Measurements from ENCODE around the gene CPB2. TPM values are rescaled to one million over a fixed set of nuclear protein-coding genes. Genes with fewer than 3 reads are reported as not detected.

The CPB2 gene
- total and polyA plus RNA-seq, 2 of the 8 experiments (the other 6 are each of a cell fraction or from before 2014, with no cell fraction given), result not detected

DNA sequence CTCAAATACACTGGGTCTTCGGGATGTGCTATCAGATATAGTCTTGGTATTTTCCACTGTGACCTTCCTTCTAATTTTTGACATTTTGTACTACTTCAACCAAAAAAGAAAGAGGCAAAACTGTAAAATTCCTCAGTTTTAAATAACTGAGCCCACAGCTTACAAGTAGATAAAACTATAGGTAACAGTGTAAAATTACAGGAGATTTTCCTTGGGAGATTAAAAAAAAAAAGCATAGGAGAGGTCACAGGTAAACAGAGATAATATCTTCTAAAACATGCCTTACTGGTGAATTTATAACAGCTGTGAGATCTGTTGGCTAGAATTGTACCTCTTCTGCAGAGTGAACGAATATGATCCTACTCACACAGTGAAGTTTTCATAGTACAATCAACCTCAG is 59.4 kb downstream of the CPB2 start:
- Histone ChIP-seq H3K23me2 (ENCODE audit: low read depth, low read length) (no peaks in the 10 kb centered on the region), H3K9me3 (ENCODE audit: insufficient read depth in 2 of 2, low read depth in 1 of 2, low read length in 1 of 2) (no peaks in the 10 kb centered on the region), H3K9ac (replicated peaks in 1 of 4; ENCODE audit: extremely low read depth in 1 of 4, low read depth in 3 of 4, low read length in 3 of 4) (no peak overlapping the region), H2BK20ac (ENCODE audit: low read length) (no peak overlapping the region), H3K36me3 (ENCODE audit: control insufficient read depth in 2 of 4, insufficient read depth in 4 of 4, low read length in 3 of 4) (peaks cover 0 to 11% (median 3%) of the 10 kb centered on the region in 4 experiments; a peak in 4 of 8 replicates), H3K4me3 (ENCODE audit: extremely low read depth in 1 of 4, insufficient read depth in 2 of 4, low read depth in 3 of 4, low read length in 4 of 4) (no peak overlapping the region), H4K8ac (ENCODE audit: extremely low read depth, insufficient read depth, low read length) (no peak overlapping the region), H4K5ac (ENCODE audit: insufficient read length, low read depth, low read length) (no peak overlapping the region), H3K27ac (ENCODE audit: low read depth, low read length) (no peak overlapping the region), H2BK12ac (ENCODE audit: low read depth, low read length) (no peak overlapping the region), H3K27me3 (replicated peaks in 1 of 4; ENCODE audit: control insufficient read depth in 3 of 4, extremely low read depth in 1 of 4, insufficient read depth in 3 of 4, low read length in 3 of 4) (no peaks in the 10 kb centered on the region), H3K56ac (replicated peaks; ENCODE audit: insufficient read length, low read depth, low read length) (no peak overlapping the region), H3K4ac (replicated peaks; ENCODE audit: insufficient read length, low read depth, low read length) (no peak overlapping the region), H2BK15ac (ENCODE audit: low read length) (no peak overlapping the region), H2AK5ac (ENCODE audit: low read depth, low read length) (no peak overlapping the region), H3K4me1 (replicated peaks in 1 of 4; ENCODE audit: control insufficient read depth in 3 of 4, insufficient read depth in 4 of 4, low read length in 3 of 4) (no peaks in the 10 kb centered on the region), H3K4me2 (ENCODE audit: insufficient read depth in 1 of 2, low read depth in 2 of 2, low read length in 2 of 2) (no peak overlapping the region), H3K23ac (ENCODE audit: insufficient read length) (no peak overlapping the region), H4K20me1 (replicated peaks in 1 of 2; ENCODE audit: control insufficient read depth in 1 of 2, insufficient read depth in 2 of 2, low read length in 2 of 2) (peaks cover under 1 to 4% of the 10 kb centered on the region in 2 experiments), H3K14ac (ENCODE audit: insufficient read length) (no peak overlapping the region), H2BK5ac (ENCODE audit: low read depth, low read length) (no peak overlapping the region), H4K91ac (replicated peaks; ENCODE audit: insufficient read length, low read length) (no peak overlapping the region), H3K79me1 (ENCODE audit: low read depth, low read length) (no peaks in the 10 kb centered on the region), H3K18ac (ENCODE audit: extremely low read depth, low read length) (no peak overlapping the region), H2AFZ (ENCODE audit: low read length) (no peak overlapping the region), H2BK120ac (replicated peaks; ENCODE audit: low read depth, low read length) (no peak overlapping the region), H3K79me2 (ENCODE audit: control insufficient read depth in 1 of 2, insufficient read depth in 2 of 2, low read length in 2 of 2) (peaks cover 3 to 72% of the 10 kb centered on the region in 2 experiments; a peak in 3 of 4 replicates)
- POLR2A ChIA-PET (ENCODE audit: partially characterized antibody), result no interaction called here
- no peak for FAIRE-seq
- CTCF ChIA-PET (ENCODE audit: partially characterized antibody), result no interaction called here
- DNase-seq (ENCODE audit: low read depth in 1 of 2, low spot score in 2 of 2), result no peak
- WGBS, 2 experiments (ENCODE audit: extremely low coverage in 1 of 2, insufficient coverage in 1 of 2, insufficient read length in 1 of 2, insufficient replicate concordance in 2 of 2, low coverage in 1 of 2, low lambda C conversion rate in 2 of 2, missing lambda C conversion rate in 1 of 2), result 95% methylated on average over 2 of the region's 2 CpGs; no CpG with 5 or more reads in 1 of the 2 experiments
- TF ChIP-seq KDM5A (IDR thresholded peaks at IDR 0.05; ENCODE audit: low read length) (no peak), YY1 (IDR thresholded peaks at IDR 0.05; ENCODE audit: low read depth, low read length) (no peak), EGR1 (IDR thresholded peaks at IDR 0.05; ENCODE audit: borderline replicate concordance, low read depth, low read length) (no peak), FOSL1 (IDR thresholded peaks at IDR 0.05; ENCODE audit: insufficient read depth, low read depth, low read length) (no peak), SAP30 (IDR thresholded peaks at IDR 0.05; ENCODE audit: insufficient read depth, insufficient replicate concordance, low read length) (no peak), HDAC6 (IDR thresholded peaks at IDR 0.05; ENCODE audit: low read depth, low read length) (no peak), POU5F1 (IDR thresholded peaks at IDR 0.05; ENCODE audit: low read depth, low read length) (no peak), BCL11A (IDR thresholded peaks at IDR 0.05; ENCODE audit: low read depth in 2 of 2, low read length in 2 of 2) (no peak), POLR2AphosphoS5 (IDR thresholded peaks at IDR 0.05; ENCODE audit: low read depth, low read length) (no peak), SP1 (IDR thresholded peaks at IDR 0.05; ENCODE audit: low read depth, low read length) (no peak), RBBP5 (IDR thresholded peaks at IDR 0.05; ENCODE audit: borderline replicate concordance, low read depth, low read length) (no peak), SRF (IDR thresholded peaks at IDR 0.05; ENCODE audit: low read depth, low read length) (no peak), JUN (IDR thresholded peaks at IDR 0.05; ENCODE audit: low read depth, low read length) (no peak), SIRT6 (IDR thresholded peaks at IDR 0.05; ENCODE audit: low read length) (no peak), RAD21 (IDR thresholded peaks at IDR 0.05 in 1 of 2, conservative IDR thresholded peaks at IDR 0.05 in 1 of 2; ENCODE audit: low read depth in 2 of 2, low read length in 2 of 2) (no peak), CHD2 (IDR thresholded peaks at IDR 0.05; ENCODE audit: low read length) (no peak), POLR2A (IDR thresholded peaks at IDR 0.05; ENCODE audit: control extremely low read depth in 1 of 2, low read depth in 2 of 2, low read length in 2 of 2) (no peak)

Measured in H1 (cell line).